Mesodermal cell (in vitro differentiated cells): ENCODE data around the gene MYLK4.

Experiments
- H3K27ac ChIP-seq: 2 replicates; pipeline ENCODE4 v1.7.0; 2013; ENCODE audit warnings: mild to moderate bottlenecking, low read depth, low read length, moderate library complexity; ENCODE audit not compliant: severe bottlenecking
- H3K36me3 ChIP-seq: 2 replicates; pipeline ENCODE4 v1.7.1; 2013; ENCODE audit warnings: mild to moderate bottlenecking, low read length, moderate library complexity; ENCODE audit not compliant: control insufficient read depth, insufficient read depth
- H3K4me1 ChIP-seq: one replicate; pipeline ENCODE4 v1.7.1; 2013; ENCODE audit warnings: mild to moderate bottlenecking, low read length; ENCODE audit not compliant: insufficient read depth, control insufficient read depth, poor library complexity, severe bottlenecking
- H3K4me3 ChIP-seq: 2 replicates; pipeline ENCODE4 v1.7.0; 2013; ENCODE audit warnings: low read length, control low read depth, mild to moderate bottlenecking; ENCODE audit not compliant: insufficient read depth, poor library complexity, severe bottlenecking; ENCODE audit errors: extremely low read depth
- H3K9me3 ChIP-seq: 2 replicates; pipeline ENCODE4 v1.7.1; 2013; ENCODE audit warnings: mild to moderate bottlenecking, low read length, moderate library complexity; ENCODE audit not compliant: control insufficient read depth
- WGBS, 2 experiments: methylation state at CpG; one replicate each; pipeline ENCODE4 v1.1.5; 2013; ENCODE audit warnings: missing lambda C conversion rate in 2 of 2; ENCODE audit not compliant: insufficient coverage in 2 of 2; 5-methylcytosine and 5-hydroxymethylcytosine counted together

The MYLK4 gene

DNA sequence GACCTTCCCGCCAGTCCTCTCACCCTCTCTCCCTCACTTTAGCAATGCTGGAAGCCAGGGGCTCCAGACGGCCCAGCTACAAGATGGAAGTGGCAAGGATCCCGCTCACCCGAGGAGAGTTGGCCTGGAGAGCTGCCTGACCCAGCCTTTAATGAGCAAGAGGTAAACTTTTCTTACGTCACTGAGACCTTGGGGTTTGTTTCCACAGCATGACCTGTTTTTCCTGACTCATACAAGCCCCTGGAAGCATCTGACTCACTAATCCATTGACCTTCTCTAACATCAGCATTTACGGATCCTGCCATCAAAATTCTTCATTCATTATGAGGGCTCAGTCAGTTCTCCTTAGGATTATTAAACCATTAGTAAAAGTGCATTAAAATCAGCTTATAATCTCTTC is 120.4 kb downstream of the MYLK4 start:
- Histone ChIP-seq H3K27ac (peak overlapping the region; percentile 58), H3K36me3 (no peaks in the 10 kb centered on the region), H3K9me3 (no peaks in the 10 kb centered on the region), H3K4me1 (peaks cover 35% of the 10 kb centered on the region), H3K4me3 (no peak overlapping the region)
- 70 to 74% methylated on average over 4 to 5 of the region's 6 CpGs for WGBS, 2 experiments

DNA sequence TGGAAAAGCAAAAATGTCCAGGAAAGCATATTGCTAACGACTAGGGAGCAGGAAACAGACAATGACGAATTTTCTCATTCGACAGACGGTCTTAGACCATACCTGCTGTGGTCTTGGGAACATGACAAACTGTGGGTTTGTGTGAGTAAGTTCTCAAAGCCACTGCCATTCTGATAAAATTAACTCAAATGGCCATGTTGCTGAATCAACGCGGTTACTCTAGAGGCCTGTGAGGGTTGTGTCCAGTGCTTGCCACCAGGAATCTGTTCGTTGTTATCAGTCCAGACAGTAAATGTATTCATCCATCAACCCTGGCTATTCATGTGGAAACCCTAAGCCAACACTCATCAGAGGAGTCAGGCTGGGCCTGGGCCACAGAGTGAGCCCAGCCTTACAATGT is 124.3 kb downstream of the MYLK4 start:
- peaks cover 31% of the 10 kb centered on the region for H3K4me1 ChIP-seq
- H3K36me3 ChIP-seq: no peaks in the 10 kb centered on the region
- 89 to 95% methylated on average over 4 to 7 of the region's 7 CpGs for WGBS, 2 experiments
- H3K4me3 ChIP-seq: no peak overlapping the region
- peak overlapping the region; percentile 33 for H3K27ac ChIP-seq
- no peaks in the 10 kb centered on the region for H3K9me3 ChIP-seq

DNA sequence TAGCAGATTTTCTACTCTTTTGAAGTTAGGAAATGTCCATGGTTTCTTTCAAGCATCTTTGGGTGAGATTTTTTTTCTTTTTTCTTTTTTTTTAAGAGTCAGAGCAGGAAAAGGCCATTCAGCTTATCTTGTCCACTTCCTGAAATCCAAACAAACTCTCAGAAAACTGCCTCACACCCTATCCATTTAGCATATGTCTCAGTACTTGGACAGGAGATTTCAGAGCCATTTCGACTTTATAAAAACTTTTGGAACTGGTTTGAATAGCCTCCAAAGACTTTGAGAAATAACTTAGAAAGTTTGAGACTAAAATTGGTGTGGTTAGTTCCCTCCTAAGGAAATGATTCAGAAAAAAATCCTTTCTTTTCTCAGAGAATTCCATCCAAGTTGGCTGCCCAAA is 125.1 kb downstream of the MYLK4 start:
- WGBS, 2 experiments: no CpG with 5 or more reads among the region's 1 CpG
- H3K27ac ChIP-seq: peak overlapping the region; percentile 33
- peaks cover 23% of the 10 kb centered on the region for H3K4me1 ChIP-seq
- no peaks in the 10 kb centered on the region for H3K9me3 ChIP-seq
- no peaks in the 10 kb centered on the region for H3K36me3 ChIP-seq
- no peak overlapping the region for H3K4me3 ChIP-seq

DNA sequence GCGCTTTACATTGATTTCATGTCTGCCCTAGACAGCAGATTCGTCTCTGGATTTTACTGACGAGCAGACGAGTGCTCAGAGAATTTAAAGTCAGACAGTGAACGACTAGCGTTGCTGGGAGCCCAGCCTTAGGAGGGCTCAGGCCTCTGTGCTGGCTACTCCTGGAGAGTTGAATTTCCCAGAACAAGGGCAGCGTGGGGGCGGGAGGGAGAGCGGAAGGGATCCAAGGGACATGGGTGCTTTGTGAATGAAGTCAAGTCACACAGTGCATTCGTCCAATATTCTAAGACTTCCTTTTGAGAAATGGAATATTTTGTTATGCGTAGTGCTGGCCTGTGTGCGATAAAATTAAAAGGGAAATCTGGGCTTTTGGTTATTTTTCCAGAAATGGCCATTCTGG is 126.5 kb downstream of the MYLK4 start:
- H3K36me3 ChIP-seq: no peaks in the 10 kb centered on the region
- H3K9me3 ChIP-seq: no peaks in the 10 kb centered on the region
- no peak overlapping the region for H3K4me3 ChIP-seq
- no peak overlapping the region for H3K27ac ChIP-seq
- 87 to 88% methylated on average over 12 of the region's 12 CpGs for WGBS, 2 experiments
- peaks cover 22% of the 10 kb centered on the region for H3K4me1 ChIP-seq

DNA sequence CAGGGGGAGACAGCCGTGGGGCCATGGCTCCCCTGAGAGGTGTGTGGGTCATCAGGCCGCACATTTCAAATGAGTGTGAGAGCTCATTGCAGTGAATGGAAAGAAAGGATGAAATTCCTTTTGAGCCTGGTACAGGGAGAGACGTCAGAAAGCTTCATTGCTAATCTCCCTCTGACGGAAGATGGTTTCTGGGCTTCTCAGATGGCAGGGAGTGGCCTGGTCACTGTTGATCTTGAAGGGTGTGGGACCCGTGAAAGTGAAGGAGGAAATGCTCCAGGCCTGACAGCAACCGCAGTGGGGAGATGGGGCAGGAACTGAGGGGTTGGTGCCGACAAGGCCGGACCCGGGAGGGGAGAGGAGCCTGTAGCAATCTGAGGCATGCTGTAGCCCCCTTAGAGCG is 127.4 kb downstream of the MYLK4 start:
- Histone ChIP-seq H3K4me3 (no peak overlapping the region), H3K4me1 (peaks cover 22% of the 10 kb centered on the region), H3K27ac (no peak overlapping the region), H3K36me3 (no peaks in the 10 kb centered on the region), H3K9me3 (no peaks in the 10 kb centered on the region)
- 87 to 100% methylated on average over 3 to 10 of the region's 10 CpGs for WGBS, 2 experiments

DNA sequence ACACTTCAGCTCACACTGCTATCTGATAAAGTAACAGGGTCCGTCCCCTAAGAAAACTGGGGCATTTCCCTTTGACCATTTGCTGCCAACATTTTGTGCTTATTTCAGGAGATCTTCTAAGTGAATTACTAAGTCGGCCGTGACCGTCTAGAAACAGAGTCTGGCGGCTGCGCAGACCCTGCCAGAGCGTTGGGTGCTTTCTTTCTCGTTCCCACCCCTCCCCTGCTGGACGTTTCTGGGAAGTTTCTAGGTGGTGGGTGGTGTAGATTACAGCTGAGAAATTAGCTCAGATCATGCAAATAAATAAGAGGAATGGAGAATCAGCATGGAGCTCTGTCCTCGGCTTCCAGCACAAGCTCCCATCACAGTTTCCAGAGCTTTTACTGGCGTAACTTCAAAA is 128.1 kb downstream of the MYLK4 start:
- 94 to 98% methylated on average over 5 to 9 of the region's 11 CpGs for WGBS, 2 experiments
- Histone ChIP-seq H3K4me3 (no peak overlapping the region), H3K4me1 (peaks cover 22% of the 10 kb centered on the region), H3K36me3 (no peaks in the 10 kb centered on the region), H3K27ac (no peak overlapping the region), H3K9me3 (no peaks in the 10 kb centered on the region)

DNA sequence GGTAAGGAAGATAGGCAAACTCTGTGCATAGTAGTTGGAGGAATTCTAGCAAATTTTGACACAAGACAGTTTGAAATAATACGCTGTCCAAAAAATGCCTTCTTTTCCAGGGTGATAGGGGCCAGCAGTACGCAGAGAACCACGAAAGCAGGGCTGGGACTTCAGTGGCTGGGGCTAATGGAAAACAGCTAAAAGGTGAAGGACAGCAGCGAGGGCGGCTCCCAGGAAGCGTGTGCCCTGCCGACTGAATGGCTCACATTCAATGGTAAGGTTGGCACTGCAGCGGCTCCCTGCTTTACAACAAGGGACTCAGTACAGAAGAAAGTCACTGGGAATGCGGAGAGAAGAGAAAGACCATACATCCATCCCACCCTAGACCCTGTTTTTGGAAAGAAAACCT is 131.1 kb downstream of the MYLK4 start:
- Histone ChIP-seq H3K27ac (no peak overlapping the region), H3K4me3 (no peak overlapping the region), H3K9me3 (no peaks in the 10 kb centered on the region), H3K4me1 (peaks cover 4% of the 10 kb centered on the region), H3K36me3 (no peaks in the 10 kb centered on the region)
- WGBS, 2 experiments: 91 to 95% methylated on average over 8 of the region's 9 CpGs

DNA sequence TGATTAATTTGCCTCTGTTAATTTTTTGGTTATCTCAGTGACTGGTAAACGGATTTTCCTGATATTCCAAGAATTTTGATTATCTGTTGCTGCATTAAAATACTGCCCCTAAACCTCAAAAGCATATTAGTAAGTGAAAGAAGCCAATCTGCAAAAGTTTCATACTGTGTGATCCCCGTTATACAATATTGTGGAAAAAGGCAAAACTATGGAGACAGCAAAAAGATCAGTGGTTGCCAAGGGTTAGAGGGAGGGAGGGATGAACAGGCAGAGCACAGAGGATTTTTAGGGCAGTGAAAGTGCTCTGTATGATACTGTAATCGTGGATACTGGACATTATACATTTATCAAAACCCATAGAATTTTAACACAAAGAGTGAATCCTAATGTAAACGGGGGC is 133.0 kb downstream of the MYLK4 start:
- Histone ChIP-seq H3K4me3 (no peak overlapping the region), H3K36me3 (no peaks in the 10 kb centered on the region), H3K9me3 (no peaks in the 10 kb centered on the region), H3K4me1 (no peaks in the 10 kb centered on the region), H3K27ac (no peak overlapping the region)
- 83 to 100% methylated on average over 1 of the region's 4 CpGs for WGBS, 2 experiments

DNA sequence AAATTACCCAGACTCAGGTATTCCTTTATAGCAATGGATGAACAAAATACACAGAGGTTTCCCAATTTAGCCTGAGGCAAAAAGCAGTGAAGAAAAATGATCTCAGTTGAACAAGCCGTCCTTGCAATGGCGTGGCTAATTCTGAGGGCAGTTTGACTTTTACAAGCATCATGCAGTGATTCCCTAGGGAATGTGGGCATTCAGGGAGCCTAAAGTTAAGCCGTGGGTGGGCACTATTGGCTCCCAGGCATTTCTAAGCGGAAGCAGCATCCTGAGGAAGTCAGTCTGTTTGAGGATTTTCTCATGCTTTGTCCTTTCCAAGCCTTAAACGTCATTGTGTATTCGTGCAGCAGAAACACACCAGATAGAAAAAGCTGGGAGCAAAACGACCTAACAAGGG is 133.9 kb downstream of the MYLK4 start:
- Histone ChIP-seq H3K4me1 (no peaks in the 10 kb centered on the region), H3K36me3 (no peaks in the 10 kb centered on the region), H3K4me3 (no peak overlapping the region), H3K27ac (no peak overlapping the region), H3K9me3 (no peaks in the 10 kb centered on the region)
- 71 to 80% methylated on average over 5 to 6 of the region's 7 CpGs for WGBS, 2 experiments

DNA sequence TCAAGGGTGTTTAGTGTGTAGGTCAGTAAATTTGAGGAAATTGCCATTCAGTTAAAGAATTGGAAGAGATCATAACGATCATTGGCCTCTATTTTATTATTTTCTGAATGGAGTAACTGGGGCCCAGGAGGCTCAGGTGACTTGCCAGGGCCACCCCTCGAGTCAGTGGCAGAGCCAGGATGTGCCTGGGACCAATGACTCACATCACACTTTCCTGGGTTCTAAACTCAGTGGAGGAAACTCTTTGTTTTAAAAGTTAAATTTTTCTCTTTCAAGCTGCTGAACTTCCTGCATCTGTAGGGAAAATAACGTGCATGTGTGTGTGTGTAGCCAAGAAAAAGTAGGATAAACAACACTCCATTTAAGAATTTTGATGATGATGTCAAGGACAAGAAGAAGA is 135.5 kb downstream of the MYLK4 start:
- Histone ChIP-seq H3K27ac (no peak overlapping the region), H3K4me3 (no peak overlapping the region), H3K36me3 (no peaks in the 10 kb centered on the region), H3K4me1 (no peaks in the 10 kb centered on the region), H3K9me3 (no peaks in the 10 kb centered on the region)
- WGBS, 2 experiments: 82 to 100% methylated on average over 1 to 2 of the region's 3 CpGs

DNA sequence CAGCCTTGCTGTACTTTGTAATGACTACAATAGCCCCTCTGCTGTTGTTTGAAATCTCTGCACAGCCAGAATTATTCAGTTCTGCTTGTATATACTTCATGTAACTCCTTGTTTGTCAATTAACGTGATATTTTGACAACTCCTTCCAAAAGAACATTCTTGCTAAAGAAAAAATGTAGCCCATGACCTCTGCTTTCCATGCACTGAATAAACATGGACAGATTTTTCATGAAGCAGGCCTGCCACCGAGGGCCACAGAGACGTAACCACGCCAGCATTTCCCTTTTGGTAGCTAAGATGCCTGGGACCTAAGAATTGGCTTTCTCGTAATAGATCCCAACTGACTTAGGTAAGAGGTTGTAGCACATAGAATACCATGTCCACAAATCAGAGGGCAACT is 135.9 kb downstream of the MYLK4 start:
- H3K4me3 ChIP-seq: no peak overlapping the region
- 91 to 100% methylated on average over 4 of the region's 5 CpGs for WGBS, 2 experiments
- no peaks in the 10 kb centered on the region for H3K4me1 ChIP-seq
- no peaks in the 10 kb centered on the region for H3K9me3 ChIP-seq
- H3K27ac ChIP-seq: no peak overlapping the region
- H3K36me3 ChIP-seq: no peaks in the 10 kb centered on the region

DNA sequence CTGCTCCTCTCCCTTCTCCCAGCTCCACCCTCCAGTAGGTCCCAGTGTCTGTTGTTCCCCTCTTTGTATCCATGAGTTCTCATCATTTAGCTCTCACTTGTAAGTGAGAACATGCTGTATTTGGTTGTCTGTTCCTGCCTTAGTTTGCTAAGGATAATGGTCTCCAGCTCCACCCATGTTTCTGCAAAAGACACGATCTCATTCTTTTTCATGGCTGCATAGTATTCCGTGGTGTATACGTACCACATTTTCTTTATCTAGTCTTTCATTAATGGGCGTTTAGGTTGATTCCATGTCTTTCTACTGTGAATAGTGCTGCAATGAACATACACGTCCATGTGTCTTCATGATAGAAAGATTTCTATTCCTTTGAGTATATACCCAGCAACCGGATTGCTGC is 136.6 kb downstream of the MYLK4 start:
- Histone ChIP-seq H3K27ac (no peak overlapping the region), H3K36me3 (no peaks in the 10 kb centered on the region), H3K4me3 (no peak overlapping the region), H3K9me3 (no peaks in the 10 kb centered on the region), H3K4me1 (no peaks in the 10 kb centered on the region)
- 80 to 92% methylated on average over 4 to 6 of the region's 6 CpGs for WGBS, 2 experiments
